Coronary artery (tissue), 2 donors: Measurements from ENCODE around the gene PGAP2.

ENCODE experiments used
- DNase-seq: peaks from one replicate; pipeline ENCODE4 v3.0.0-alpha.2; 2017; ENCODE audit warnings: low spot score
- H3K27ac ChIP-seq, 2 donors: fragments of 200-600 bp; sonication (generic); one replicate each; pipeline ENCODE4 v1.5.1; 2016 to 2019
- H3K4me3 ChIP-seq: fragments of 200-600 bp; sonication (generic); 2 replicates; pipeline ENCODE4 v1.5.1; 2016; ENCODE audit warnings: mild to moderate bottlenecking, moderate library complexity
- TF ChIP-seq, protein P1 (sequence below): fragments of 200-600 bp; sonication (generic); IDR thresholded peaks from one replicate; pipeline ENCODE4 v1.5.1; 2019; ENCODE audit warnings: antibody characterized with exemption

The PGAP2 gene

DNA sequence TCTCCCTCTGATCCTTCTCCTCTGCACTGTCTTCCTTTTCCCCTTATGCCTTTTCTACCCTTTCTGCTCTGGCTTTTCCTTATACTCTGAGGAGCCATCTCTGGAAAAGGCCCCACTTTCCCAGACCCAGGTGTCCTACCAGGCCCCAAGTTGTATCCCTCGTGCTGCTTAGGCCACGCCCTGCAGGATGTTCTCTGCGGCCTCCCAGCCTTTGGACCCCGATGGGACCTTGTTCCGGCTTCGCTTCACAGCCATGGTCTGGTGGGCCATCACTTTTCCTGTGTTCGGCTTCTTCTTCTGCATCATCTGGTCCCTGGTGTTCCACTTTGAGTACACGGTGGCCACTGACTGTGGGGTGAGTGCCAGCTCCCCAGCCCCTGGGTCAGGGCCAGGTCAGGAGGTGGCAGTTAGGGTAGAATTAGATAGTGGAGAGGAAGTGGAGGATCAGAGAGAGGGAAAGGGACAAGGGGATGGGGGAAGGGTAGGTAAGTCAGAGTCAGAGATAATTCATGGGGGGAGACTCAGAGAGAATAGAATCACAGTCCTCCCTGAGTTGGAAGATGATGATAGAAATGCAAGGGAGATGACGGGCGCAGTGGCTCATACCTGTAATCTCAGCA is 8.9 kb downstream of the PGAP2 start:
- DNase-seq: no peak
- Histone ChIP-seq H3K4me3 (no peak overlapping the region), H3K27ac (no peak overlapping the region)
- TF ChIP-seq, protein P1, sequence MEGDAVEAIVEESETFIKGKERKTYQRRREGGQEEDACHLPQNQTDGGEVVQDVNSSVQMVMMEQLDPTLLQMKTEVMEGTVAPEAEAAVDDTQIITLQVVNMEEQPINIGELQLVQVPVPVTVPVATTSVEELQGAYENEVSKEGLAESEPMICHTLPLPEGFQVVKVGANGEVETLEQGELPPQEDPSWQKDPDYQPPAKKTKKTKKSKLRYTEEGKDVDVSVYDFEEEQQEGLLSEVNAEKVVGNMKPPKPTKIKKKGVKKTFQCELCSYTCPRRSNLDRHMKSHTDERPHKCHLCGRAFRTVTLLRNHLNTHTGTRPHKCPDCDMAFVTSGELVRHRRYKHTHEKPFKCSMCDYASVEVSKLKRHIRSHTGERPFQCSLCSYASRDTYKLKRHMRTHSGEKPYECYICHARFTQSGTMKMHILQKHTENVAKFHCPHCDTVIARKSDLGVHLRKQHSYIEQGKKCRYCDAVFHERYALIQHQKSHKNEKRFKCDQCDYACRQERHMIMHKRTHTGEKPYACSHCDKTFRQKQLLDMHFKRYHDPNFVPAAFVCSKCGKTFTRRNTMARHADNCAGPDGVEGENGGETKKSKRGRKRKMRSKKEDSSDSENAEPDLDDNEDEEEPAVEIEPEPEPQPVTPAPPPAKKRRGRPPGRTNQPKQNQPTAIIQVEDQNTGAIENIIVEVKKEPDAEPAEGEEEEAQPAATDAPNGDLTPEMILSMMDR: no peak

DNA sequence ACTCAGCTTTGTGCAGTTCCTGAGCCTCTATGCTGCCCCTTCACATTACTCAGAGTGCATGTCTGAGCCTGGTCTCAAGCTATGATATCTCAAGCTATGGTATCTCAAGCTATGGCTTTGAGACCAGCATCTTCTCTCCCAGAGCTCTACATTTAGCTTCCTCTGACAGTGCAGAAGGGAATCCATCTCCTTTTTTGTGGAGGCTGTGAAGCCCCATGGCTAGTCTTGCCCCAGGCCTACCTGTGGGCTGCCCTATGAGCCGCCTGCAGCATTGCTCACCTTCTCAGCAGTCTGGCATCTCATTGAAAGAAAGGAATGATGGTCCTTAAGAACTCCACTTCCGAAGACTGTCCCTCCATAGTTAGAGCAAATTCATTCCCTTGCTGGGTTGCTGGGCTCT is 12.6 kb downstream of the PGAP2 start:
- no peak for DNase-seq
- no peak overlapping the region for H3K4me3 ChIP-seq
- TF ChIP-seq, protein P1: no peak
- no peak overlapping the region for H3K27ac ChIP-seq

DNA sequence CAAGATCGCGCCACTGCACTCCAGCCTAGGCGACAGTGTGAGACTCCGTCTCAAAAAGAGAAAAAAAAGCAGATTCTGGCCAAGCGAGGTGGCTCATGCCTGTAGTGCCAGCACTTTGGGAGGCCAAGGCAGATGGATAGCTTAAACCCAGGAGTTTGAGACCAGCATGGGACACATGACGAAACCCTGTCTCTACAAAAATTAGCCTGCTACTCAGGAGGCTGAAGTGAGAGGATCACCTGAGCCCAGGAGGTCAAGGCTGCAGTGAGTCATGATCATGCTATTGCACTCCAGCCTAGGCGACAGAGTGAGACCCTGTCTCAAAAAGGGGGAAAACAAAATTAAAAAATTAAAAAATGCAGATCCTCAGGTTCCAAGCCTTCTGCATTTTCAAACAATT is 14.0 kb downstream of the PGAP2 start:
- Histone ChIP-seq H3K4me3 (no peak overlapping the region), H3K27ac (no peak overlapping the region)
- TF ChIP-seq, protein P1: no peak
- DNase-seq: no peak

DNA sequence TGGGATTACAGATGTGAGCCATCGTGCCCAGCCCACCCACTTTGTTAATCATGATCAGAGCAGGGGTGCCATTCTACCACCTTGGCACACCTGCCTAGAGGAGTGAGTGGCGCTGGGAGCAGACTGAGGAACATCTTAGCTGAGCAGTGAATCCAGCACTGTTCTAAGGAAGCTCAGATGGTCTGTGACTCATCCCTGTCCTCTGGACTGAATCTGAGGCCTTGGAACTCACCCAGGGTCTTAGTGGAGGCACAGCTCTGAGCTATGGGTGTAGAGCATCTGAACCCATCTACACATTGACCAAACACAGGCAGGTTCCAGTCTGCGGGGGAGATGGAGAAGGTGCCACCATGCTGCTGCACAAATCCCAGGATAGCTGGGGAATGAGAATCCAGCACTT is 14.9 kb downstream of the PGAP2 start:
- TF ChIP-seq, protein P1: no peak
- no peak overlapping the region for H3K27ac ChIP-seq
- H3K4me3 ChIP-seq: no peak overlapping the region
- DNase-seq: no peak

DNA sequence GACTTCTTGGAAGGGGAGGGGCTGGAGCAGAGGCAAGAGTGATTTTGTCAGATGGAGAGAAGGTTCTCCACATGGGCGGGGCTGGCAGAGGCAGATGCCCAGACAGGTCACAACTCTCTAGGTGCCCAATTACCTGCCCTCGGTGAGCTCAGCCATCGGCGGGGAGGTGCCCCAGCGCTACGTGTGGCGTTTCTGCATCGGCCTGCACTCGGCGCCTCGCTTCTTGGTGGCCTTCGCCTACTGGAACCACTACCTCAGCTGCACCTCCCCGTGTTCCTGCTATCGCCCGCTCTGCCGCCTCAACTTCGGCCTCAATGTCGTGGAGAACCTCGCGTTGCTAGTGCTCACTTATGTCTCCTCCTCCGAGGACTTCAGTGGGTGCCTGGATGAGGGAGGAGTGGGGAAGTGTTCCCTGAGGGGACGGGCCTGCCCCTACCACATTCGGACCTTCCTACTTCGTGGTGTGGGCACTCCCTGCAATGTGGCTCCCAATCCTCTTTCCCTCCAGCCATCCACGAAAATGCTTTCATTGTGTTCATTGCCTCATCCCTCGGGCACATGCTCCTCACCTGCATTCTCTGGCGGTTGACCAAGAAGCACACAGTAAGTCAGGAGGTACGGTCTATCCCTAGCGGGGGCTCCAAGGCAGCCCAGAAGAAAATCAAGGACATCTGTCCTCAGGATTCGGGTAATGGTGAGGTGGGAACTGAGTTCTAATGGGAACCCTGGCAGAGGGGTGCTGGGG is 15.6 kb downstream of the PGAP2 start:
- no peak for DNase-seq
- TF ChIP-seq, protein P1: no peak
- H3K4me3 ChIP-seq: no peak overlapping the region
- H3K27ac ChIP-seq: no peak overlapping the region

DNA sequence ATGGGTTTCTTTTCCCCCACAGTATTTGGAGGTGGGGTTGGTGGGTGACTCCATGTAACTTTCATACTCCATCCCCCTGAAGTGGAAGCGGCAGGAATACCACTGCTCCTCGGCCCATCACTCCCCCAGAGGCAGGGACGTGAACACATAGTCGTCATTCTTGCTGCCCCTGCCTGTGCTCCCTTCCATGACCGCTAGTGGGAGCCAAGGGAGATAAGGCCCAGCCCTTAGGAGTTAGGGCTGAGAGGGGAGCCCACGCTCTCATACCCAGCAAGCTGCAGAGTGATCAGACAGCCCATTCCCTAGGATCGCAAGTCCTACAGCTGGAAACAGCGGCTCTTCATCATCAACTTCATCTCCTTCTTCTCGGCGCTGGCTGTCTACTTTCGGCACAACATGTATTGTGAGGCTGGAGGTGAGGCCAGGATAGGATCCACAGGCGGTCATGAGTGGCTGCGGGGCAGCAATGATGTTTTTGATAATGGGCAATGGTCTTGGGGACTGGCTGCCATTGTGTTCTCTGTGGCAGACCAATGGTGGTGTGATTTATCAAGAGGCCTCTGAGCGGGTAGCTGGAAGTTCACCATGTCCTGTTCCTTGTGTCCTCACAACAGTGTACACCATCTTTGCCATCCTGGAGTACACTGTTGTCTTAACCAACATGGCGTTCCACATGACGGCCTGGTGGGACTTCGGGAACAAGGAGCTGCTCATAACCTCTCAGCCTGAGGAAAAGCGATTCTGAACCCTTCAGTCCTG is 16.5 kb downstream of the PGAP2 start:
- TF ChIP-seq, protein P1: no peak
- DNase-seq: no peak
- H3K4me3 ChIP-seq: no peak overlapping the region
- no peak overlapping the region for H3K27ac ChIP-seq
